ENCODE measurements around the gene NOS1AP.

GRCh38 chr1:162389021-162389818 is 319.7 kb downstream of the NOS1AP start:
- TF ChIP-seq POLR2A (IDR thresholded peaks at IDR 0.05), result no peak
- peak; percentile 12 to 69 (median 60) for TF ChIP-seq POLR2AphosphoS5 (IDR thresholded peaks at IDR 0.05)

Measured in transverse colon (tissue), 3 donors.